Stimulated activated CD8-positive, alpha-beta memory T cell treated with anti-CD3 and anti-CD28 coated beads, Interleukin-7, amount 100 ng/mL, for 1 hour (primary cell): ENCODE results near the gene INSIG1.

Experiments
- DNase-seq, 2 donors: peaks; one replicate each; pipeline ENCODE4 v3.0.0-alpha.2; 2020; ENCODE audit warnings: low read depth in 2 of 2

The INSIG1 gene

DNA sequence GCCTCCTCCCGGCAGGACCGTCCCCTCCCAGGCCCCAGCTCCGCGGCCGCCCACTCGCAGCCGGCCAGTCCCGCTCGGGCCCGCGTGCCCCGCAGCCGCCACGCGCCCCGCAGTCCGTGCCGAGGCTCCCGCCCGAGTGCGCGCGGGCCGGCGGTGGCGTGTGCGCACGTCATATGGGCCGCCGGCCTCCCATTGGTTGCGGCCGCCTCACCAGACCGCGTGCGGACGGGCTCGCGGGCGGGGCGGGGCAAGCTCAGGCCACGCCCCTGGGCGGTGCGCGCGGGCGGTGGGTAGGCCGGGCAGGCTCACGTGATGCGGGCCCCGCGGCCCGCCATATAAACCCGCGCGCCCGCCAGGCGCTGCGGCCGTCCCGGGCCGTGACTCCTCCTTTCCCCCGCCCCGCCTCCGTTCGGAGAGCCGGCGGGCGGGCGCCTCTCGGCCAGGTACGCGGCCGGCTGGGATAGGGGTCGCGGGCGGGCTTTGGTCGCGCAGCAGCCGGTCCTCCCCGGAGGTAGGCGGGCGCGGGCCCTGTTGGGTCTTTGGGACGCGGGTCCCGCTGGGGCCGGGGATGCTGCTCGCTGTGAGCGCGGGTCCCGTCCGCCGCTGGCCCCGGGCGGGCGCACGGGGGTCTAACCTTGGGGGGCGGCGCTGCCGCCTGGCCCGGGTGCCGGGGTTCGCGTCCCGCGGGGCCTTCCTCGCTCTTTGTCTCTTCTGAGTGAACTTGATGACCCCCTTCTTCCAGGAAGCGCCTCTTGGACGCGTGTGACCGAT is at the start of gene INSIG1:
INSIG1 (plus strand) TSS at position 362 of the 771 bp plus-strand sequence; CDS start at position 770, 408 bp downstream.
- DNase-seq: peak; percentile 80 to 81

DNA sequence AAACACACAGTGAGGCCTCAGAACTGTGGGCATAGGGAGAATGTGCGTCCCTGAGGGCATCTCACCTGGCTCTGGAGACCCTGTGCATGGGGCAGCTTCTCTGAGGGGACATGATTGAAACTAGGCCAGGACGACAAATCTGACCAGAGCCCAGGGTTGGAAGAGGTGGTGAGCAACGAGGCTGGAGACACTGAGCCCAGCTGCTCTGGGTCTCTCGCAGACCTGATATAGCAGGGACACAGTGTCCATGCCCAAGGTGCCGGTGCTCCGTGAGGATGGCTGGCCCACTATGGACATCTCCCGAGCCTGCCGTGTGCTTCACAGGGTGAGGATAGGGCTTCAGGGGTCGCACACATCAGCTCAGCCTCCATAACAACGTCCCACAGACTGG is 49.3 kb upstream of the INSIG1 start:
- no peak for DNase-seq

DNA sequence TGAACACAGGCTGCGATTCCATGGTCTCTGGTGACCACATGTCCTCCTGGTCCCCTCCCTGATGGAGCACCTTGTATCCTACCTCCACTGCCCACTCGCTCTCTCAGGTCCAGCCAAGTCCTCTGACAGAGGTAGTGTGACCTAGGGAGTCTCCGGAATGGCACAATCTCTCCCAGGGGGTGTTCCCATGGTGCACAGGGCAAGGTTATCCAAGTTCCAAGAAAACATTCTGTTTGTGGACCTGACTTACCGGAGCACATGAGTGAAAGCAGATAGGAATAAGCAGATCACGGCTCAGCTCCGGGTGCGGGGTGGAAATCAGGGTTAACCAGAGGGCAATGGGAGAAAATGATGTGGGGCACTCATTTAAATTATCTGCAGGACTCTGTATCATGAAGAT is 45.8 kb upstream of the INSIG1 start:
- DNase-seq: no peak

DNA sequence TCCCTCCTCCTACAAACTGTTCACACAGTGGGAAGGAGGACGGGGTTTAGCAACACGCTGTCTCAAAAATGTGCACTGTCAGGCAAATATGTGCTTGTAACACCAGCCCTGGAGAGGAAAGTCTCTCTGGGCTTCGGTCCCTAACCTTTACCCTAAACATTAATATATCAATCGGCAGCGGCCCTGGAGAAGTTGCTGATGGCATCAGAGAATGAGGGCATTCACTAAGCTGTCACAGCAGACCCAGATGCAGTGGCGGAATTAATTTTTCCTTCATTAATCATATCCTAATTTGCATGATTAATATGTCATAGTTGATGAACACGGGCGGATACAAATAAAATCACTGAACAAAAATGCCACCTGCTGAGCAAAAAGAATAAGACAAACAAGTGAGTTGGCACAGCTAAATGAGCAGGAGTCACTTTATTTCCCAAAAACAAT is 45.2 kb upstream of the INSIG1 start:
- no peak for DNase-seq

DNA sequence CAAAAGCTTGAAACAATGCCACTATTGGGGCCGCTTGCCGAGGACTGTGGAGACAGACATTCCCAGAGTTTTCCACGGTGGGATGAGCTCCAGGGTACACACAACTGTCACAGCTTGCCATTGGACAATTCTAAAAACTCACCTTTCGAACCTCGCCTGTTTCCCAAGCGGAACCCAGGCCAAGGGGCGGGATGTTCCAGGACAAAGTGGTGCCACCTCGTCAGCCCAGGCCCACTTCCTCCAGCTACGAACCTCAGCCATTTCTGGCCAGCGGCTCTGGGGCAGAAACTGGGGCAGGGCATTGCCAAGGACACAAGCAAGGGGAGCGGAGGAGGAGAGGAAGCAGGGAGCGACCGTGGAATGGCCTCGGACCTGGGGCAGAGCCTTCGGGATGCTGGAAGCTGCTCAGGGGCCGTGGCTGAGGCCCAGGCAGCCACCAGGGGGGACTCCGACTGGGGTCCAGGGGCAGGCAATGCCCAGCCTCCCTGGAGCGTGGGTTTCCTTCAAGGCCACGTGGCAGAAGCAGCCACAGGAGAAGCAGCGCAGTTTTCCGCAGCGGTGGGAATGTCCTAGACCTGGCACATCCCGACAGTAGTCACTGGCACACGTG is 44.7 kb upstream of the INSIG1 start:
- no peak for DNase-seq

GRCh38 chr7:155254018-155254417 is 43.7 kb upstream of the INSIG1 start:
- no peak for DNase-seq

DNA sequence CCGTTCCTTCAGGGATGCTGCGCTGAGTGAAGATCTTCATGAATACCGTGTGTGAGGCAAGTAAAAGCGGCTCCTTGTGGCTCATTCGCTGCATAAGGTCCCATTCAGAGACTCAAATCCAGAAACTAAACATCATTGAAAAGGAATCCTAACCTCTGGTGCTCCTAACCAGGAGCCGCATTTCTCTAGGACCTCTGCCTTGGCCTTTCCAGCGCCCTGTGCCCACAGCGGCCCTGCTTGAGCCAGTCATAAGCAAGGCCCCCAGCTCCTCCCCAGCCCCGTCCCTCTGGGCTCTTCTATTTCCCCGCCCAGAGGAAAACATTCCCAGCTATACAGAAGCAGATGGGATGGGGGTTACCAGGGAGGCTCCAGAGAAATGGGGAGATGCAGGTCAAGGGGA is 42.6 kb upstream of the INSIG1 start:
- no peak for DNase-seq

GRCh38 chr7:155255621-155256020 is 42.1 kb upstream of the INSIG1 start:
- DNase-seq: no peak

DNA sequence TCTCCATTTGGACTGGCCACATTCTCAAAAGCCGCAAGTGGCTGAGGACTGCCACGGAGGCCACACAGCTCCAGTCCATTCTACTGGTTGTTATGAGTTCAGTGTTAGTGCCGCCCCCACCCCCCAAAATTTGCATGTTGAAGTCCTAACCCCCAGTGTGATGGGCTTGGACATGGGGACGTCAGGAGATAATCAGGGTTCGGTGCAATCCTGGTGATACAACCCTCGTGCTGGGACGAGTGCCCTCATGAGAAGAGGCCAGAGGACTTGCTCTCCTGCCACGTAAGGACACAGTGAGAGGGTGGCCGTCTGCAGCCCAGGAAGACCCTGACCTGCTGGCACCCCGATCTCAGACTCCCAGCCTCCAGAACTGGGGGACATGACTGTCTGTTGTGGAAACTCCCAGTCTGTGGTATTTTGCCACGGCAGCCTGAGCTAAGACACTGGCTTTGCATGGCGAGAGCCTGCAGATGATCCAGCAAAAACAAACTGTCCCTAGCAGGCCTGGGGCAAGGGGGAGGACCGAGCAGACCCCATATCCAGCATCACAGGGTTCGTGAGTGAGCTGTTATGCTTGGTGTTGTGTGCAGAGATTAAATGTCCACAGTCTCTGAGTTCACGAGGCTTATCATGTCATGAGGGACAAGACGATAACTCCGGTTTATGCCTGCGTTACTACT is 41.5 kb upstream of the INSIG1 start:
- DNase-seq: no peak

GRCh38 chr7:155256761-155257481 is 40.8 kb upstream of the INSIG1 start:
- no peak for DNase-seq

DNA sequence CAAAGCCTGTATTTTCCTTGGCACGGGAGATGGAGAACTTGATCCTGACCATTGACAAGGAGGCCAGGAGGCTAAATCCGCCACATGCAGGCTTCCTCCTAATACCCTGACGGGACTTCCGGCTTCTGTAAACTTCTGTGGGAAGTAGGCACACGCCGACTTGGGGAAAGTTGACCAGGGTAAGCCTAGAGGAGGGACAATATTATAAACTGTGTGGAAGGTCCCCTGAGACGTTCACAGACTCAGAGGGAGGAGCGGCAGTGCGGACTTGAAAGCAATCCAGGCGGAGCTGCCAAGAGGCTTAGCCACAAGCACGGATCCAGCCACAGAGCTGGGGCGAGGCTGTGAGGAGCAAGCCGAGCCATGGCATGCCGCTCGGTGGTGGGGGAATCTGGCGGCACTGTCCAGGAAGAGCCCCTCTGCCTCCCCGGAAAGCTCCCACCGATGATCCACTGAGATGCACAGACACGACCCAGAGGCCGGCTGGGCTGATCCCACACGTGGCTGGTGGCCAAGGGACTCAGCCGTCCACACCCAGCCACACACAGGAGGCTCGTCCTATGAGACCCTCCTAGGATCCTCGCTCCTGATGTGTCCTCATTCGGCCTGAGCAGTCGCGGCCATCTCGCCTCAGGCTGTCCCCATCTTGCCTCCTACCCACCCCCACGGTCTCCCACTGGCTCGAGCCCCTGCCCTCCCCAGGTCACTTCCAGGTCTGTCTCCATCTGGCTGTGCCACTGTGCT is 40.0 kb upstream of the INSIG1 start:
- DNase-seq: no peak

GRCh38 chr7:155258226-155258560 is 39.5 kb upstream of the INSIG1 start:
- no peak for DNase-seq

DNA sequence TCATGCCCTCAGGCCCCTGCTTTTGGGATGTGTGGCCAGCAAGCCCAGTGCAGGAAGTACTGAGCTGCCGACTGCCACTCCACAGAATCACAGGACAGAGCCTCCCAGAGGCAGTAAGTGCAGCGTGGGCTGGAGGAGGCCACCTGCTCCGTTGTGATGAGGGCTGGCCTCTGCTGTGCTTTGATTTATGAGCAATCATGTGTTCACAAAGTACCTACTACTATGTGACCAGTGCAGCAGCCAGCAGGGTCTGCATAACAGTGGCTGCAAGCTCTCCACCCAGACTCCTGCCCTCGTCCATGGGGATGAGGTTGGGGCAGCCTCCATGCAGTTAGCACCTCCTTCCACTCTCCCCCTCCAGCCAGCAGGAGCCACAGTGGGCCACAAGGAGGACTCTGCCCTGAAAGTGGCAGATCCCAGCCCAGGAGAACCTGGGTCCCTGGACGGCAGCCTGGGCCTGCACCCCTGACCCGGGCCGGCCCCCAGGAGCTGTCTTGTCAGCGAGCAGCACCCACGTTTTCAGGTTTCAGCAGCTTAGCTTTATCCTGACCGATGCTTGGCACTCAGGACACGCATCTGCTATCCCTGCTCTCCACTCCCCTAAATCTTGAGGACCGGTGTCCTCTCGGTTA is 37.7 kb upstream of the INSIG1 start:
- DNase-seq: no peak

- DNase-seq: no peak
These were observed 37.2 kb upstream of the INSIG1 start for GRCh38 chr7:155260498-155260872.

DNA sequence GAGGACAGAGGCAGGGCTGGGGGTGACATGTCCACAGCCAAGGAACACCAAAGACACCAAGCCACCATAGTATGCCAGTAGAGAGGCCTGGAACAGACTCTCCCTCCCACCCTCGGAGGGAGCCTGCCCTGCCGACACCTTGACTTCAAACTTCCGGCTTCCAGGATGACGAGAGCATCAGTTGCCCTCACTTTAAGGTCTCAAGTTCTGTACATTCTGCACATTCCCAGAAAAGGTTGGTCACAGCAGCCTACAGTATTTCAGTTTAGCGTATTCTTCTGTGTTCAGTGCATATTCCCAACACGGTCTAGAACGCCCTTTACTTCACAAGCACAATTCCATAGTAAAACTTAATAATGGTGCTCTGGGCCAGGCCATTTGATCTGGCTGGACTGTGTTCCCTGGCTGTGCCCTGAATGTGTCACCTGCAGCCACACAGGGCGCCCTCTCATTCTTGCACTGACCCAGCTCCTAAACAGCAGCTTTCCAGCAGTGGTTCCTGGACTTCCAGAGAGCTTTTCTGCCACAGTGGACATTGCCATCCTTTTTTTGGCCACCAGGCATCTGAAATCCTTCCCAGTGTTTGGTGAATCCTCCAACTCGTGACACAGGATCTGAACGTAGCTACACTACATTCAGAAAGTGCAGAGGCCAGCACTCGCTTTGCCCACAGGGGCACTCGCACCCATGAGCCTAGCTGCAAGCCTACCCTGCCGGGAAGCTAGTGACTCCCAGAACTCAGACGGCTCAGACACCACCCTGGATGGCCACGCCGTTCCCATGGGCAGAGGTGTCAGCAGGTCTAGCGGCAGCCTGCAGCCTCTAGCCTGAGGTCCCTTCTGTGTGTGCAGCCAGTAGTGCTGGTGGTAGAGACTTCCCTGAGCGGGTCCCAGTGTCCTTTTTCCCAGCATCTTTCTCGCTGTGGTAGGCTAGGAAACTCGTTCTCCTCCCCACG is 36.4 kb upstream of the INSIG1 start:
- no peak for DNase-seq

DNA sequence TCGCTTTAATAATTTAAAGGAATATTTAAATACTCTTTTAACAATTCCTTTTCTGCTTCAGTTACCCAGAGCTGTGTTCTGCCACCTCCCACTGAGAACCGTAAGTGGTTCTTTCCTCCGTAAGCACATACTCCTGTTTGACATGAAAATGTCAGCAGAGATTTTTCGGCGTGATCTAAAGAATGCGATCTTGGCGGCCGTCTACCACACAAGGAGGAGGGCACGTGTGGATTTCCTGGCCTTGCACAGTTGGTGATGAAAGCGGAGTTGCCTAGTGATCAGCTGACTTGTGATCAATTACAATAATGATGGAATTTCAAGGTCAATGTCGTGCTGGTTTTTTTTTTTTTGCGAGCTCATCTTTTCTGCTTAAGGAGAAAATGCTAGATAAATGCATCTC is 35.6 kb upstream of the INSIG1 start:
- no peak for DNase-seq

DNA sequence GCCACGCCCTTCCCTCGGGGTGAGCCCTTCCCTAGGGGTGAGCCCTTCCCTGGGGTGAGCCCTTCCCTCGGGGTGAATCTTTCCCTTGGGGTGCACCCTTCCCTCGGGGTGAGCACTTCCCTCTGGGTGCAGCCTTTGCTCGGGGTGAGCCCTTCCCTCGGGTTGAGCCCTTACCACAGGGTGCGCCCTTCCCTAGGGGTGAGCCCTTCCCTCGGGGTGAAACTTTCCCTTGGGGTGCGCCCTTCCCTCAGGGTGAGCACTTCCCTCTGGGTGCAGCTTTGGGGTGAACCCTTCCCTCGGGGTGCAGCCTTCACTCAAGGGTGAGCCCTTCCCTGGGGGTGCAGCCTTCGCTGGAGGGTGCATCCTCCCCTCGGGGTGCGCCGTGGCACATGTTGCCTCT is 34.6 kb upstream of the INSIG1 start:
- no peak for DNase-seq

- no peak for DNase-seq
These were observed 34.0 kb upstream of the INSIG1 start for GRCh38 chr7:155263581-155264143.

DNA sequence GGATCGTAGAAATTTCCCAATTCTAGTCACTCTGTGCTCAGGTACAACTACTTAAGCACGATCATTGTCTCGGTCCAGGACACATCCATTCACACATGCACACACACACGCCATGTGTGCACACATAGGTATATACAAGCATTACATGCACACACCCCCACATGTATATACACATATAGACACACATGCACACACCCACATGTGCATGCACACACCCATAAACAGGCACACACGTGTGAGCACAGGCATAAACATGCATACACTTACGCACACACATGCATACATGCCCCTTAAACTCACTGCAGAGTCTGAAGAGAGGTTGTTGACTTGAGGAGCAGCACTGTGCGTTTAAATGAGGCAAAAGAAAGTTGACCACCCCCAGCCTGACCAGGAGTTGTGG is 32.5 kb upstream of the INSIG1 start:
- DNase-seq: no peak

- DNase-seq: no peak
These were observed 31.7 kb upstream of the INSIG1 start for GRCh38 chr7:155265961-155266360.
